Calu3 (cell line): ENCODE measurements around the gene SAMD5. TPM values are rescaled to one million over a fixed set of nuclear protein-coding genes. Genes with fewer than 3 reads are reported as not detected.
"Not testable (repeated sequence)": the region's sequence is repeated elsewhere in the genome, so short reads cannot be mapped to it uniquely, and the experiment has no call there.

Source experiments
- BruUV-seq: library from RNA; stranded (reverse); fragments of 400-500 nt; replicated peaks from 2 replicates; lab custom pipeline; 2021; lab: Mats Ljungman, UMichigan
- CTCF ChIA-PET: fragments of 300-600 bp; sonication (Branson Sonifier 250); formaldehyde crosslinking; loops from one replicate; lab custom pipeline; 2022; ENCODE audit warnings: antibody characterized with exemption; lab: Charles Lee
- DNase-seq: peaks from one replicate; pipeline ENCODE4 v3.0.0; 2022
- H3K27ac Mint-ChIP-seq: one replicate; pipeline ENCODE4 v1.8.0; 2022; ENCODE audit warnings: mixed read lengths; ENCODE audit not compliant: unreplicated experiment
- H3K27me3 Mint-ChIP-seq: one replicate; pipeline ENCODE4 v1.8.0; 2022; ENCODE audit warnings: mixed read lengths; ENCODE audit not compliant: unreplicated experiment
- H3K36me3 Mint-ChIP-seq: one replicate; pipeline ENCODE4 v1.8.0; 2022; ENCODE audit warnings: mild to moderate bottlenecking, moderate library complexity, mixed read lengths; ENCODE audit not compliant: insufficient read depth, unreplicated experiment
- H3K4me1 Mint-ChIP-seq: one replicate; pipeline ENCODE4 v1.8.0; 2022; ENCODE audit warnings: mild to moderate bottlenecking, low read depth, mixed read lengths; ENCODE audit not compliant: unreplicated experiment
- H3K4me3 Mint-ChIP-seq: one replicate; pipeline ENCODE4 v1.8.0; 2022; ENCODE audit warnings: mild to moderate bottlenecking, low read depth, moderate library complexity, mixed read lengths; ENCODE audit not compliant: unreplicated experiment
- H3K9me3 Mint-ChIP-seq: one replicate; pipeline ENCODE4 v1.8.0; 2022; ENCODE audit warnings: low read depth, mixed read lengths; ENCODE audit not compliant: unreplicated experiment
- intact Hi-C: fragments of 100-400 bp; cut with micrococcal nuclease; formaldehyde crosslinking; loops from one replicate; pipeline ENCODE4 v1.10.0; 2022; ENCODE audit not compliant: unreplicated experiment
- total RNA-seq: library from RNA; stranded (reverse); gene quantifications from 2 replicates; pipeline ENCODE4 v1.2.3, GENCODE V29; 2022
- TF ChIP-seq, protein P1 (sequence below): fragments of 200-600 bp; IDR thresholded peaks from one replicate; pipeline ENCODE4 v1.8.0; 2022; ENCODE audit warnings: antibody characterized with exemption; ENCODE audit not compliant: unreplicated experiment

The SAMD5 gene
- total RNA-seq, 1 experiment from 2014 or later = 0.76 TPM

GRCh38 chr6:147534116-147534860, 25.8 kb downstream of the SAMD5 start:
- H3K27ac Mint-ChIP-seq = no peak overlapping the region
- intact Hi-C loops = no loop called here

DNA sequence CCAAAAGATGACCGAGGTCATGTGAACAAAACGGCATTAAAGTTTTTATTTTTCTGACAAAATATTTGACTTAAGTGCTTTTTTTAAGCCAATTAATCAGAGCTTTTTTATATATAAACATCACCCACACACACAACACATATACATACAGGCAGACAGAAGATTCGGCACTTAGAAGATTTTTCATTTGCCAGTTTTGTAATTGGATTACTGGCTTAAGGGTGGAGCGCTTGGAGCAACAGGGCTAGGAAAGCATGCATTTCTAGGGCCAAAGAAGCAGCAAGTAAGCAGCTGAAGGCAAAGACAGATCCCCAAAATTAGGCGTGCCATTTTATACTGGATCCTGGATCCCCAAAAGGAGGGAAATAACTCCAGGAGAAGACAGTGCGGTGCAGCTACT, 30.3 kb downstream of the SAMD5 start:
- TF ChIP-seq, protein P1, sequence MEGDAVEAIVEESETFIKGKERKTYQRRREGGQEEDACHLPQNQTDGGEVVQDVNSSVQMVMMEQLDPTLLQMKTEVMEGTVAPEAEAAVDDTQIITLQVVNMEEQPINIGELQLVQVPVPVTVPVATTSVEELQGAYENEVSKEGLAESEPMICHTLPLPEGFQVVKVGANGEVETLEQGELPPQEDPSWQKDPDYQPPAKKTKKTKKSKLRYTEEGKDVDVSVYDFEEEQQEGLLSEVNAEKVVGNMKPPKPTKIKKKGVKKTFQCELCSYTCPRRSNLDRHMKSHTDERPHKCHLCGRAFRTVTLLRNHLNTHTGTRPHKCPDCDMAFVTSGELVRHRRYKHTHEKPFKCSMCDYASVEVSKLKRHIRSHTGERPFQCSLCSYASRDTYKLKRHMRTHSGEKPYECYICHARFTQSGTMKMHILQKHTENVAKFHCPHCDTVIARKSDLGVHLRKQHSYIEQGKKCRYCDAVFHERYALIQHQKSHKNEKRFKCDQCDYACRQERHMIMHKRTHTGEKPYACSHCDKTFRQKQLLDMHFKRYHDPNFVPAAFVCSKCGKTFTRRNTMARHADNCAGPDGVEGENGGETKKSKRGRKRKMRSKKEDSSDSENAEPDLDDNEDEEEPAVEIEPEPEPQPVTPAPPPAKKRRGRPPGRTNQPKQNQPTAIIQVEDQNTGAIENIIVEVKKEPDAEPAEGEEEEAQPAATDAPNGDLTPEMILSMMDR = no peak
- CTCF ChIA-PET = no interaction called here
- BruUV-seq = no TSS peak
- no peaks in the 10 kb centered on the region for H3K9me3 Mint-ChIP-seq
- no peaks in the 10 kb centered on the region for H3K4me1 Mint-ChIP-seq
- H3K27ac Mint-ChIP-seq = no peak overlapping the region
- DNase-seq = no peak
- H3K27me3 Mint-ChIP-seq = no peaks in the 10 kb centered on the region
- intact Hi-C loops = no loop called here
- no peak overlapping the region for H3K4me3 Mint-ChIP-seq
- H3K36me3 Mint-ChIP-seq = no peaks in the 10 kb centered on the region

More at GRCh38 chr6:147534116-147534860, 25.8 kb downstream of the SAMD5 start:
- Mint-ChIP-seq H3K27me3 (no peaks in the 10 kb centered on the region), H3K9me3 (no peaks in the 10 kb centered on the region), H3K4me1 (no peaks in the 10 kb centered on the region), H3K4me3 (no peak overlapping the region), H3K36me3 (no peaks in the 10 kb centered on the region)
- TF ChIP-seq, protein P1 = no peak
- CTCF ChIA-PET = no interaction called here
- BruUV-seq = no TSS peak
- DNase-seq = no peak

DNA sequence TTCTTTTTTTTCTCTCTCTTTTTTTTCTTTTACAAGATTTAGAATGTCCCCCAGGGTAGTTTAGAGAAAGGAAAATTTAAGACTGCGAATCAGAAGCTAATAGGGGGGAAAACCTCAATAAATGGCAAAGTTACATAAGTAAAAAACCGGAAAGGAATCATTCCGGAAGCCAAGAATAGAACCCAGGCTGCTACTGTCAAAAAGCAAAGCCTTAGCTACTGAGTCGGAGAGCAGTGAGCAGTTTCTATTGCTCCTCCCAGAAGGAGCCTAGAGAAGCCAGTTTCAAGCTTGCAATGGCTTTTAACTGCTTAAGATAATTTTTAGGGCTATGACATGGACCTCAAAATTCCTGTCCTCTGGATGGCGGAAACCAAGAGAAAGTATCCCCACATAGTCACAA, 31.6 kb downstream of the SAMD5 start:
- Mint-ChIP-seq H3K27me3 (no peaks in the 10 kb centered on the region), H3K36me3 (no peaks in the 10 kb centered on the region), H3K27ac (no peak overlapping the region), H3K4me1 (no peaks in the 10 kb centered on the region), H3K4me3 (no peak overlapping the region), H3K9me3 (no peaks in the 10 kb centered on the region)
- BruUV-seq = no TSS peak
- no peak for DNase-seq
- CTCF ChIA-PET = no interaction called here
- TF ChIP-seq, protein P1 = no peak
- intact Hi-C loops = no loop called here

GRCh38 chr6:147542436-147542835, 33.9 kb downstream of the SAMD5 start:
- H3K27me3 Mint-ChIP-seq, BruUV-seq, H3K27ac Mint-ChIP-seq, H3K9me3 Mint-ChIP-seq, intact Hi-C loops, H3K36me3 Mint-ChIP-seq, DNase-seq, H3K4me3 Mint-ChIP-seq, CTCF ChIA-PET, H3K4me1 Mint-ChIP-seq: not testable (repeated sequence)

DNA sequence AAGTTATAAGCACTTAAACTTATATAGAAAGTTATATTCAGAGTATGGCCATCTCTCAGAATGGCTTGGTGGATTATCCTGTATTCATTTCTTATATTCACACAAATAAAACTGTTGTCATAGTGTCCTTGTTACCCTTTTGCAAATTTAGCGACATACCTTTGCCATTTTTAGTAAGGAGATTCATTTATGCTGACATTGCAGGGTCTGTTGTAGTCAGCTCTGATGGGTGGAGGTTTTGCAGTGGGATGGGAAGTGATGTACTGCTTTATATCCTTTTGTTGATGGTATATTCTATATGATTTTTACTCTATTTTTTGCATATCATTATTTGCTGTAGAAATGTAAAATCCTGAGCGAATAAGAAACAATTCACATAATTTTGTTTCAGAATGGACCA, 35.9 kb downstream of the SAMD5 start:
- intact Hi-C loops = no loop called here
- TF ChIP-seq, protein P1 = no peak
- CTCF ChIA-PET = no interaction called here
- H3K9me3 Mint-ChIP-seq = no peaks in the 10 kb centered on the region
- no peak overlapping the region for H3K4me3 Mint-ChIP-seq
- H3K27me3 Mint-ChIP-seq = no peaks in the 10 kb centered on the region
- no TSS peak for BruUV-seq
- H3K27ac Mint-ChIP-seq = no peak overlapping the region
- no peaks in the 10 kb centered on the region for H3K36me3 Mint-ChIP-seq
- DNase-seq = no peak
- H3K4me1 Mint-ChIP-seq = no peaks in the 10 kb centered on the region
